ENCODE measurements around the gene THOC1.

Gene THOC1

DNA sequence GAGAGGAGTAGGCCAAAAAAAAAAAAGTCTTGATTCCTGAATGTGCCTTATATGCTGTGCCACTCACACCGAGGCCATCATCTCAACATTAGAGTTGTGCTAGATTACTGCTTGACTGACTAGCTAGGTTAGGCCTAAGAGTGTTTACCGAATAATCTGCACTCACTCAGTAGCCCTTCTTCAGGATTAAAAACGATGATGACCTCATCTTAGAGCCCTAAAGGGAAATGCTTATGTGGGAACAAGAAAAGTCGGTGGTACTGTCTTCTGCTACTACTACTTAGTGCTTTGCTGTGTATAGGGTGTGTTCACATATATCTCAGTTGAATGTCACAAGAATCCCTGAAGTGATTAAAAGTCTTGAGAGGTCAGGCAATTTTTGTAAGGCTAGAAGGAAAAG lies 54.3 kb downstream of the THOC1 start:
- DNase-seq = no peak

GRCh38 chr18:212780-213179 lies 55.1 kb downstream of the THOC1 start:
- DNase-seq = no peak

GRCh38 chr18:211582-211981 lies 56.3 kb downstream of the THOC1 start:
- no peak for DNase-seq

GRCh38 chr18:210733-211132 lies 57.1 kb downstream of the THOC1 start:
- no peak for DNase-seq

- DNase-seq = no peak
Observed at GRCh38 chr18:210075-210474, 57.8 kb downstream of the THOC1 start.

GRCh38 chr18:199768-200167 lies 68.1 kb downstream of the THOC1 start:
- no peak for DNase-seq

DNA sequence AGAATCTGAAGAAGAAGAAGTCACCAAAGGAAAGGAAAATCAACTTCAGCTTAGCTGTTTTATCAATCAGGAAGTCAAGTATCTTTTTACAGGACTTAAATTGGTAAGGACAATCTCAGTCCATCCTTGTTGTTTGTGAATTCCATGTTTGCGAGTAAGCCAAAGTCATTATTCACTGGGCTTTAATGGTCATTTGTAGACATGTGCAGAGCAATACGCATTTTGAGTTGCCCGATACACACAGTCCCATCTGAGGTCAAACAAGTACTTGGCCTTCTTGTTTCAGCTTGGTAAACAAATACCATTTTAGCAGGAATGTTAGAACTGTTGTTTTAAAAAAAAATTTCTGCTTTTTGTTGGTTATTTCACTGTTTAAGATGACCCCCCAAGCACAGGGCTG lies 68.6 kb downstream of the THOC1 start:
- no peak for DNase-seq

- DNase-seq = no peak
Observed at GRCh38 chr18:195651-196050, 72.2 kb downstream of the THOC1 start.

DNA sequence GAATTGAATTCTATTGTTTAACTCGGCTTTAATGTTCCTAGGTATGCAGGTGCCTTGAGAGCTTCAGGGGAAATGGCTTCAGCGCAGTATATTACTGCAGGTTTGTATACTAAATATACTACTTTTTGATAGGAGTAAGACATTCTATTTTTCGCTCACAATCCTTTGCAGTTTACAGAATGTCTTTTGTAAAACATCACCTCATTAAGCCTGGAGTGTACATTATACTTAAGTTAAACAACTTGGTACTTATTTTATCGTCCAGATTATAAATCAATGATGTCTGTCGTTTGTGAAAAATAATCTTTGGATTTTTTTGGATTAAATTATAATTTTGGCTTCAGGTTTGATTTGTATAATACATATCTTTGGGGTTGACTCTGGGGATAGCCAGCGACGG lies 75.0 kb downstream of the THOC1 start:
- no peak for DNase-seq

DNA sequence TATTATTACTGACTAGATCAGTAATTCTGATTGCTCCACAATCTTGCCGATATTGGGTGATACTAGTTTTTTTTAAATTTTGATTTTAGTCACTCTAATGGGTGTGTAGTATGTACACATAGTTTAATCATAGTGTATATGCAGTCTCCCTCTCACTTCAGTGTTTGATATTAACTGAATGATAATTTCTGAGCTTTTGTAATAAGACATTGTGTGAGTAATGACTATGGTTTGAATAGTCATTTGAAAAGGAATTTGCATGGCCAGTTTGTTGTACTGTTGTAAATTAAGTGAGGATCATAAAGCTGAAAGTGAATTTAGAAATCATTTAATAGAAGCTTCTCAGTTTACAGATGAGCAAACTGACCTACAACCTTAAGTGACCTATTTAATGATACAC lies 76.1 kb downstream of the THOC1 start:
- no peak for DNase-seq

DNA sequence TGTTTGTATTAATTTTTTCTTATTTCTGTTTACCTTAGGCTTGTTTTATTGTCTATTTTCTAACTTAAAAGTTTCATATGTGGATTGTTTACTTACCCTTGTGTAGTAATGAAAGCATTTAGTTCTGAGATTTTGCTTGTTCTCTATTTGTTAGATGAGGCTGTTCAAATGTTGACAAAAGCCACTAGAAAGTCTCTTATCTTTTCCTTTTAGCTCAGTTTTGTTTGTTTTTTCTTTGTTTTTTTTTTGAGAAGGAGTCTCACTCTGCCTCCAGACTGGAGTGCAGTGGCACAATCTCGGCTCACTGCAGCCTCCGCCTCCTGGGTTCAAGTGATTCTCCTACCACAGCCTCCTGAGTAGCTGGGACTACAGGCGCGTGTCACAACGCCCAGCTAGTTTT lies 78.6 kb downstream of the THOC1 start:
- no peak for DNase-seq

- no peak for DNase-seq
Observed at GRCh38 chr18:183769-184168, 84.1 kb downstream of the THOC1 start.

- DNase-seq = no peak
Observed at GRCh38 chr18:181711-182110, 86.1 kb downstream of the THOC1 start.

DNA sequence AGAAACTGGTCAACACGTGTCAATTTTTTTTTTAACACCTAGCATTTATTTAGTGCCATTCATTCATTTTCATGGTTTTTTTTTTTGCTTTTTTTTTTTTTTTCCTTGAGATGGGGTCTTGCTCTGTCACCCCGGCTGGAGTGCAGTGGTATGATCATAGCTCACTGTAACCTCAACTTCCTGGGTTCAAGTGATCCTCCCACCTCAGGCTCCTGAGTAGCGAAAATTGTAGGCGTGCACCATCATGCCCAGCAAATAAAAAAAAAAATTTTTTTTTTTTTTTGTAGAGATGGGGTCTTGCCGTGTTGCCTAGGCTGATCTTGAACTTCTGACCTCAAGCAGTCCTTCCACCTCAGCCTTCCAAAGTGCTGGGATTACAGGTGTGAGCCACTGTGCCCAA lies 88.3 kb downstream of the THOC1 start:
- DNase-seq = no peak

- DNase-seq = no peak
Observed at GRCh38 chr18:172361-172760, 95.5 kb downstream of the THOC1 start.
